ENCODE data around the gene ALAS1.
"Not testable (repeated sequence)": the region's sequence is repeated elsewhere in the genome, so short reads cannot be mapped to it uniquely, and the experiment has no call there.

Gene ALAS1

DNA sequence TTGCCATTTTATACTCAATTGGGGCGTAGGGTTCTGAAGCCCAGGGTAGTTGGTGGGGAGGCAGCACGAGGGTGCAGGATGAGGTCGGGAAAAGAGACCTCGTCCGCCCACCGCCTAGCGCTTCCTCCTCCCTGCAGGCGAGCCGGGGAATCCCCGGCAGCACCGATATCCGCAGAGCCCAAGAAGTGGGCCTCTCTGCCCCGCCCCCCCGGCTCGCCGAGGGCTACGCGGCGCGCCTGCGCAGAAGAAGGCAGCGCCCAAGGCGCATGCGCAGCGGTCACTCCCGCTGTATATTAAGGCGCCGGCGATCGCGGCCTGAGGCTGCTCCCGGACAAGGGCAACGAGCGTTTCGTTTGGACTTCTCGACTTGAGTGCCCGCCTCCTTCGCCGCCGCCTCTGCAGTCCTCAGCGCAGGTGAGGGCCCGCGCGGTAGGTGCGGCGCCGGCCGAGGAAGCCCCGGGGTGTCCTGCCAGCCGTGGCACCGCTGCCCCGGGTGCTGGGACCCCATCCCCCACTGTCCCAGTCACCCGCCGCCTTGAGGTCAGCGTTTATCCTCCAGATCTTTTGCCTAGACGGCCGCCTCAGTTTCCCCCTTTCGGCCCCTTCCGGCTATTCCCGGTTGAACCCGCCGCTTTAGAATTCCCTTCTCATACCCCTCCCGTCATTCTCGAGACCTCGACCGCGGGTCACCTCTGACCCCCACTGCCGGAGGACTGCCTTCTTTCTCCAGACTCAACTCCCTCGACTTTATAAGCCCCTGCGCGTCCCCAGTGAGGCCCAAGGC lies at the start of gene ALAS1:
Gene ALAS1, plus strand, starts transcription at position 319 of the 784 bp plus-strand sequence. CDS start 1,082 bp downstream, outside the sequence.
- peak; percentile 89 for DNase-seq (ENCODE audit: low read depth)

DNA sequence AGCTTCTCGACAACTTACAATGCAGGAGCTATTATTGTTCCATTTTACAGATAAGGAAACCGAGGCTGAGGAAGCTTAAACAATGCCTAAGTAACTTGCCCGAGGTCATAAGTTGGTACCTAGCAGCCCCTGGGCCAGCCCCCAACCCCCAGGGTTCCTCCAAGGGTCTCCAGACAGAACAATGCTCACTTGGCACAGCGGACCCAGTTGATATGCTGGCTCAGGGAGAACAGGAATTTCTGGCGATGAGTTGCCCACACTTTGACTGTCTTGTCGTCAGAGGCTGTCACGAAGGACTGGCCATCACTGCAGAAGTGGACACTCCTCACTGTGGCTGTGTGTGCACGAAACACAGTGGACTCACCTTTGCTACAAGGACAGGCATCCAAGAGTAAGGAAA lies 48.9 kb upstream of the ALAS1 start:
- no peak for DNase-seq (ENCODE audit: low read depth)

- DNase-seq (ENCODE audit: low read depth), result no peak
Observed at GRCh38 chr3:52149726-52150125, 48.2 kb upstream of the ALAS1 start.

DNA sequence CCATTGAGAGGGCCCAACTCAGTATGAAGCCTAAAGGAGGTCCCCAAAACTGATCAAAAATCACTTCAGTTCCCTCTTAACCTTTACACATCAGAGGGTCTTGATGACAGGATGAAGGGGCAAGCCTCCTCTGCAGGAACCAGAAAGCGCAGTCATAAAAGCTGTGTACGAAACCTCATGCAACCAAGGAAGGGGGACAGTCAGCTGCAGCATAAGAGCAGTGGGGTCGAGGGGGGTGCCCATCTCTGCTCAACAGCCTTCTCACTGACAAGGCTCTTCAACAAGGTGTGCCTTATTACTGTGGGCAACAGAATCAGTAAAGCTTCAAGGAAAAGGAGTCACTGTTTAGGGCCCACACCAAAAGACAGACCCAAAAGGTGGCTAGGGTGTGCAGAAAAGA lies 47.6 kb upstream of the ALAS1 start:
- no peak for DNase-seq (ENCODE audit: low read depth)

GRCh38 chr3:52150860-52151259 lies 47.1 kb upstream of the ALAS1 start:
- no peak for DNase-seq (ENCODE audit: low read depth)

DNA sequence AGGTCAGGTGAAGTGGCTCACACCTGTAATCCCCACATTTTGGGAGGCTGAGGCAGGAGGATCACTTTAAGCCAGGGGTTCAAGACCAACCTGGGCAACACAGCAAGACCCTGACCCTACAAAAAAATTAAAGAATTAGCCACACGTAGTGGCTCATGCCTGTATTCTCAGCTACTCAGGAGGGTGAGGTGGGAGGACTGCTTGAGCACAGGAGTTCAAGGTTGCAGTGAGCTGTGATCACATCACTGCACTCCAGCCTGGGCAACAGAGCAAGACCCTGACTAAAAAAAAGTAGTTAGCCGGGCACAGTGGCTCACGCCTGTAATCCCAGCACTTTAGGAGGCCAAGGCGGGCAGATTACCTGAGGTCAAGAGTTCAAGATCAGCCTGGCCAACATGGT lies 46.0 kb upstream of the ALAS1 start:
- not testable (repeated sequence) for DNase-seq (ENCODE audit: low read depth)

- peak; percentile 81 for DNase-seq (ENCODE audit: low read depth)
Observed at GRCh38 chr3:52153389-52154096, 44.4 kb upstream of the ALAS1 start.

GRCh38 chr3:52154135-52155094 lies 43.5 kb upstream of the ALAS1 start, which contains the start of gene POC1A:
Gene POC1A (minus strand): TSS chr3:52154423. CDS start chr3:52154372, 51 bp downstream.
- DNase-seq (ENCODE audit: low read depth), result peak; percentile 99

GRCh38 chr3:52155912-52156311 lies 42.0 kb upstream of the ALAS1 start:
- DNase-seq (ENCODE audit: low read depth), result no peak

DNA sequence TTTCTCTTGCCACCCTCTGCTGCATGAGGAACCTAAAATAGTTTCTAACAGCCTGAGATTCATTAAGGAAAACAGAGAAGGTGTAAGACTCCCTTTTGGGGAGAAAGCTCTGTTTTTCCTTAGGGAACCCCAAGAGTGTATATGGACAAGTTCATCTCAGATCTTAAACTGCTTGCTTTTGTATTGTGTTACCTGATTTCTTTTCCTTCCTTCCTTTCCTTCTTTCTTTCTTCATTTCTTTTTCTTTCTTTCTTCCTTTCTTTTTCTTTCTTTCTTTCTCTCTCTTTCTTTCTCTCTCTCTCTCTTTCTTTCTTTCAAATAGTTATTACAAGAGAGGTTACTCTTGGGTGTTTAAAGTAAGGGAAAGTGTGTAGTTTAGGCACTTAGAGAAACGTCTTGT lies 38.5 kb upstream of the ALAS1 start:
- DNase-seq (ENCODE audit: low read depth), result no peak

GRCh38 chr3:52162250-52162872 lies 35.6 kb upstream of the ALAS1 start:
- DNase-seq (ENCODE audit: low read depth), result no peak

- DNase-seq (ENCODE audit: low read depth), result no peak
Observed at GRCh38 chr3:52167240-52167639, 30.7 kb upstream of the ALAS1 start.

- not testable (repeated sequence) for DNase-seq (ENCODE audit: low read depth)
Observed at GRCh38 chr3:52170217-52170616, 27.7 kb upstream of the ALAS1 start.

DNA sequence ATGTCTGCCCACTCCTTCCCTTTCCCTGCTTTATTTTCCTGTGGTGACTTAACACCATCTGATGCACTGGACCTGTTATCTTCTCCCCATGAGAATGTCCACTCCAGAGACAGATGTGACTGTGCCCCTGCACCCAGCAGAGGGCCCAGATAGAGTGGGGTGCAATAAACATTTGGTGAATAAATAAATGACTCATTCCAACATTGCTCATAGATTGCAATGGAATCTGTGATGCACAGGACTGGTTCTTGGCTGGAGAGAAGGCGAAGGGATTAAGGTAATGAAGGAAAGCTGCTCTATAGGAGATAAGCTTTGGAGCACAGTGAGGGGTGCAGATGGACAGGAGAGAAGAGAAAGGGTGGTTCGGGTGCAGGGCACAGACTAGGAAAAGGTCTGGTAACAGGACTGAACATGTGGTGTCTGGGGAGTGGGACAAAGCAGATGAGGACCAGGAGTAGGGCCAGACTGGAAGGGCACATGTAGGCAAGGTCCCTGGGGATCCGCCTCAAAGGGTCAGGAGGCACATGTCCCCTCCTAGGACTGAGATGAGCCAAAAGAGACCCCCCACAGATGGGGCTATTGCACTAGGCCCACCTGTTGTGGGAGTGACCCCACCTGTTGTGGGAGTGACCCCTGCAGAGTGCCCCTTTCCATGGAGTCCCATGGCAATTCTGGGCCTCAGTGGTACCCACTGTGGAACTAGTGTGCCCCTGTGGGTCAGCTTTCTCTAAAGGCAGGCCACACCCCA lies 26.3 kb upstream of the ALAS1 start:
- peak; percentile 78 for DNase-seq (ENCODE audit: low read depth)

DNA sequence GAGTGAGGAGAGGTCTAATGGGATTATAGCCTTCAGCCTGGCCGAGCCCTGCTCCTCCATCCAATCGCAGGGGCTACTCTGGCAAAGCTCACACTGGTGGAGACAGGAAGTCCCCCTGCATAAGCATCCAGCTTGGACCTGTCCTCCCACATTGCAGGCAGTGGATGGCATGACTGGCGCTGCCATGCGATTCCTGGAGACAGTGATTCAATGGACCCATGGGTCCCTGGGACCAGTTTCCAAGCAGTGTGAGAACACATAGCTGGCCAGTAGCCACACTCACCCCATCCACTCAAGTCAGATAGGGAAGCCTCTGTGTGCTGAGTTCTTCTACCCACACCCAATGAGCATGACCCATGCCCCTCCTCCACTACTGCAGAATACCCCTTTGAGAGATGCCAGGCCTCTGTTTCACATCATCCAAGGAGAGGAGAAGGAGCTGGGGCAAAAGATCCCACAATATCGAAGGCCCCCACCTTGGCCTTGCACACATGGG lies 25.6 kb upstream of the ALAS1 start:
- DNase-seq (ENCODE audit: low read depth), result no peak

- no peak for DNase-seq (ENCODE audit: low read depth)
Observed at GRCh38 chr3:52173101-52173500, 24.9 kb upstream of the ALAS1 start.

GRCh38 chr3:52174896-52175295 lies 23.1 kb upstream of the ALAS1 start:
- DNase-seq (ENCODE audit: low read depth), result peak; percentile 45

DNA sequence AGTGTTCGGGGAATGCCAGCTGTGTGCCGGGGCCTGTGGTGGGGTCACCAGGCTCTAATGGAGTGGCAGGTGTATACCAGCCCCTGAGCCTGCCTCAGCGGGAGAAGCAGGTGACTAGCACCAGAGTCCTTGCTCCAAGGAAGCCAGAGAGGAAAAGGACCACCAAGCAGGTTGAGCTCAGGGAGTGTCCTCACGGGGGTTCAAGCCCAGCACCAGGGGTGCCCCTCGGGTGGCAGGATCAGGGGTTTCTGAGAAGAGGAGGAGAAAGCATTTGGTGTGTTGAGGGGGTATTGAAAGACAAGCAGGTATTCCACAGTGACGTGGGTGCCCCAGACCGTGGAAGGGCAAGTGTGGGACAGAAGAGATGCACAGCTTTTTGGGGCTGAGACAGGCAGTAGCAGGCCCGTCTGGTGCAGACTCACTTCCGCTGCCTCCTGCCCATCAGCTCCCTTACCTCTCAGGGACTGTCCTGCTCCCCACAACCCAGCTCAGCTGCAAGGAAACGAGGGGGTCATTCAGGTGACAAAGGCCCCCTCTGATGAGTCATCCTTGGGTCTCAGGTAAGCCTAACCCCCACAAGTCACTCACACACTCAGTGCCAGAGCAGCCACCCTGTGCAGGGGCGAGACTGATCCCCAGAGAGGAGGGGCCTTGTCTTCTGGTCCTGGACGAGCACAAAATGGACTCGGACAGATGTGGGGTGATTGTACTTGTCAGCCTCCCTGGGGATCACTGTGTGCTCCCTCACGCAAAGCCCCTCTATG lies 22.4 kb upstream of the ALAS1 start:
- no peak for DNase-seq (ENCODE audit: low read depth)

DNA sequence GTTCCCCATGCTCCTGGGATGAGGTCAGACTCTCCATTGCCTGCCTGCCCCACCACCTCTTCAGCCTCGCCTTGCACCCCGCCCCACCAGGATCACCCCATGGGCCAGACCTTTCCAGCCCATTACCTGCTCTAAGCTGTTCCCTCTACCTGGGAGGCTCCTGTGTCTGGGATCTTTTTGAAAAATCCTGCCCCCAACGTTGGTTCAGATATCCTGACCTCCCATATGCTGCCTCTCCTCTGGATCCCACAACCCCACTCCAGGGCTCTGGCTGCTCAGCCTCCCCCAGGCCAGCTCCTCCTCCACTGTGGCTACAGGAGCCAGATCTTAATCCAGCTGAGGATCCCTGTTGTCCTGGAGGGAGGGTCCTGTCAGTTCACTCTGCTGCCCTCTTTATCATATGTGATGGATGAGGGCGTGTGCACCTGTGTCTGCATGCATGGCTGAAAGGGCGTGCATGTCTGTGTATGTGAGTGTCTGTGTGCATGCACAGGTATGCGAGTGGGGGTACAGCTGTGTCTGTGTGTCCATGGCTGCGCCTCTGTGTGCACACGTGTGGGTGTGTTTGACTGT lies 21.7 kb upstream of the ALAS1 start:
- DNase-seq (ENCODE audit: low read depth), result no peak

Measured in ELR (cell line).